DND-41 (cell line): Measurements from ENCODE around the gene GOSR1.

ENCODE experiments used
- CTCF ChIP-seq: IDR thresholded peaks from 2 replicates; pipeline ENCODE4 v1.5.1; 2012; ENCODE audit warnings: borderline replicate concordance, low read length, moderate library complexity, mild to moderate bottlenecking; ENCODE audit not compliant: poor library complexity, severe bottlenecking; ENCODE audit errors: extremely low read depth
- EZH2 ChIP-seq: IDR thresholded peaks from 3 replicates; pipeline ENCODE4 v1.6.1; 2012; ENCODE audit warnings: borderline replicate concordance, low read depth, mild to moderate bottlenecking, moderate library complexity, low read length, inconsistent platforms; ENCODE audit not compliant: severe bottlenecking

- TF ChIP-seq EZH2 (no peak), CTCF (no peak)
Observed at GRCh38 chr17:30520882-30521281, 43.7 kb downstream of the GOSR1 start.
